AG04450 (cell line): ENCODE data around the gene UAP1L1. TPM values are rescaled to one million over a fixed set of nuclear protein-coding genes. Genes with fewer than 3 reads are reported as not detected.

ENCODE experiments used
- CTCF ChIA-PET: fragments of 300-600, 350-600 bp; formaldehyde crosslinking; extraction: SDS; loops from one replicate; lab custom pipeline; 2022; ENCODE audit warnings: antibody characterized with exemption, inconsistent platforms; lab: Charles Lee
- POLR2A ChIA-PET: fragments of 350-600 bp; formaldehyde crosslinking; extraction: SDS; loops from one replicate; lab custom pipeline; 2021; ENCODE audit warnings: antibody characterized with exemption, inconsistent platforms; lab: Yijun Ruan, JAX
- DNase-seq: peaks from one replicate; pipeline ENCODE4 v3.0.0-alpha.2; 2011; ENCODE audit warnings: low read depth, low spot score
- H3K27ac ChIP-seq: one replicate; pipeline ENCODE4 v1.5.1; 2012; ENCODE audit warnings: low read depth, low read length, control low read depth
- H3K27me3 ChIP-seq: one replicate; pipeline ENCODE4 v1.6.0; 2012; ENCODE audit warnings: low read length; ENCODE audit not compliant: control insufficient read depth, insufficient read depth
- H3K4me3 ChIP-seq: 2 replicates; pipeline ENCODE4 v1.5.1; 2011; ENCODE audit warnings: mild to moderate bottlenecking, low read depth, low read length, control low read depth
- H3K9me3 ChIP-seq: 2 replicates; pipeline ENCODE4 v1.5.1; 2012; ENCODE audit warnings: low read length; ENCODE audit not compliant: control insufficient read depth, insufficient read depth
- polyA plus RNA-seq: library from polyadenylated mRNA; depleted of rRNA; stranded (reverse); fragments of >200 nt; gene quantifications from 2 replicates; pipeline ENCODE4 v1.2.3, GENCODE V29; 2011
- TF ChIP-seq, protein P1 (sequence below): IDR thresholded peaks from 2 replicates; pipeline ENCODE4 v1.5.1; 2011; ENCODE audit warnings: low read depth, low read length, control low read depth, inconsistent platforms

The UAP1L1 gene
- polyA plus RNA-seq, 1 experiment: 5.1 TPM

DNA sequence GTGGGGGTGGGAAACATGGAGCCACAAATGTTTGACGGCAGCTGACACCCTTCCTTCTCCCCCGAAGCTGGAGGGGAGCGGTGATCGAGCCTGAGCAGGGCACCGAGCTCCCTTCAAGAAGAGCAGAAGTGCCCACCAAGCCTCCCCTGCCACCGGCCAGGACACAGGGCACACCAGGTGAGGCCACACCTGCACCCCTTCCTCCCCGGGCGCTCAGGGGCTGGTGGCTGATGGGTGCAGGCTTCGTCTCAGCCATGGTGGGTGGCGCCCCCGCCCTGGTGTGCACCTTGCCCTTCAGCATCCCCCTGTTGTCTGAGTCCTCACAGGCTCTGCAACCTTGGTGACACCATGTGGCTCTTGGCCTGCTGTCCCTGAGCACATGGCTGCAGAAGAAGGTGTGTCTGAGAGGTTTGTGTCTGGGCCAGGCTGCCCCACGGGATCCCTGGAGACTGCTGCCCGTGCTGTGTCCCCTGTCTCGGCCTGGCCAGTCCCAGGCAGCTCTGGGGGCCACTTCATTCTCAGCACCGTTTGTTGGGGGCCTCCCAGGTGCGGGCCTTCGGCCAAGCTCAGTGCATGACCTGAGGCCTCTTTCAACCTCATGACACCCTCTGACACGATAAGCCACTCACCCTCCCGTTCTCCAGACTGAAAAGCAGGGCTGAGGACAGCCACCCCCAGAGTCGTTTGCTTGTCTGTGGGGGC lies 20.6 kb downstream of the UAP1L1 start:
- POLR2A ChIA-PET: no interaction called here
- CTCF ChIA-PET: no interaction called here
- no peak for DNase-seq
- Histone ChIP-seq H3K4me3 (no peak overlapping the region), H3K27ac (no peak overlapping the region), H3K27me3 (no peaks in the 10 kb centered on the region), H3K9me3 (peaks cover 17% of the 10 kb centered on the region)
- TF ChIP-seq, protein P1, sequence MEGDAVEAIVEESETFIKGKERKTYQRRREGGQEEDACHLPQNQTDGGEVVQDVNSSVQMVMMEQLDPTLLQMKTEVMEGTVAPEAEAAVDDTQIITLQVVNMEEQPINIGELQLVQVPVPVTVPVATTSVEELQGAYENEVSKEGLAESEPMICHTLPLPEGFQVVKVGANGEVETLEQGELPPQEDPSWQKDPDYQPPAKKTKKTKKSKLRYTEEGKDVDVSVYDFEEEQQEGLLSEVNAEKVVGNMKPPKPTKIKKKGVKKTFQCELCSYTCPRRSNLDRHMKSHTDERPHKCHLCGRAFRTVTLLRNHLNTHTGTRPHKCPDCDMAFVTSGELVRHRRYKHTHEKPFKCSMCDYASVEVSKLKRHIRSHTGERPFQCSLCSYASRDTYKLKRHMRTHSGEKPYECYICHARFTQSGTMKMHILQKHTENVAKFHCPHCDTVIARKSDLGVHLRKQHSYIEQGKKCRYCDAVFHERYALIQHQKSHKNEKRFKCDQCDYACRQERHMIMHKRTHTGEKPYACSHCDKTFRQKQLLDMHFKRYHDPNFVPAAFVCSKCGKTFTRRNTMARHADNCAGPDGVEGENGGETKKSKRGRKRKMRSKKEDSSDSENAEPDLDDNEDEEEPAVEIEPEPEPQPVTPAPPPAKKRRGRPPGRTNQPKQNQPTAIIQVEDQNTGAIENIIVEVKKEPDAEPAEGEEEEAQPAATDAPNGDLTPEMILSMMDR: no peak

DNA sequence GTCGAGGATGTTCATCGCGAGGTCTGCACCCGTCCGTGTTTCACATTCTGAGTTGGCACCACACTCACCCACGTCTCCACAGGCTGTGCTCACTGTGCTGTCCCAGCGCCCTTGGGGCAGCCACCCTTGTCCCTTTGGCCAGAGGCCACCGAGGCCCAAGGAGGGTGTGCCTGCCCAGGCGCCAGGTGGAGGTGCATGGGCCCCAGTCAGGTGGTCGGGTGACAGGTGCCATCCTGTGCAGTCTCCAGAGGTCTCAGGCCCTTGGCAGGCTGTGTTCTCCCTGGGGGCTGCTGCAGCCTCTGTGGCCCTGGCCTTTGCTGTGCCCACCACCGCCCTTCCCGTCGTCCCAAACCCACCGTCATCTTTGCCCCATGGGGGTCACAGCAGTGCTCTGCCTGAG lies 21.9 kb downstream of the UAP1L1 start:
- Histone ChIP-seq H3K9me3 (peaks cover 23% of the 10 kb centered on the region), H3K4me3 (no peak overlapping the region), H3K27ac (no peak overlapping the region), H3K27me3 (no peaks in the 10 kb centered on the region)
- TF ChIP-seq, protein P1: no peak
- CTCF ChIA-PET: no interaction called here
- no peak for DNase-seq
- POLR2A ChIA-PET: no interaction called here

DNA sequence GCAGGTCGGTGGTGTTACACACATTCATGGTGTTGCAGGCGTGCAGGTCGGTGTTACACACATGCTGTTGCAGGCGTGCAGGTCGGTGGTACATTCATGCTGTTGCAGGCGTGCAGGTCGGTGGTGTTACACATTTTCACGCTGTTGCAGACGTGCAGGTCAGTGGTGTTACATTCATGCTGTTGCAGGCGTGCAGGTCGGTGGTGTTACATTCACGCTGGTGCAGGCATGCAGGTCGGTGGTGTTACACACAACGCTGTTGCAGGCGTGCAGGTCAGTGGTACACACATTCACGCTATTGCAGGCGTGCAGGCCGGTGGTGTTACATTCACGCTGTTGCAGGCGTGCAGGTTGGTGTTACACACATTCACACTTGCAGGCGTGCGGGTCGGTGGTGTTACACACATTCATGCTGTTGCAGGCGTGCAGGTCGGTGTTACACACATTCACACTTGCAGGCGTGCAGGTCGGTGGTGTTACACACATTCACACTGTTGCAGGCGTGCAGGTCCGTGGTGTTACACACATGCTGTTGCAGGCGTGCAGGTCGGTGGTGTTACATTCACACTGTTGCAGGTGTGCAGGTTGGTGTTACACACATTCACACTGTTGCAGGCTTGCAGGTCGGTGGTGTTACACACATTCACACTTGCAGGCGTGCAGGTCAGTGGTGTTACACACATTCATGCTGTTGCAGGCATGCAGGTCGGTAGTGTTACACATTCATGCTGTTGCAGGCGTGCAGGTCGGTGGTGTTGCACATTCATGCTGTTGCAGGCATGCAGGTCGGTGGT lies 26.1 kb downstream of the UAP1L1 start:
- TF ChIP-seq, protein P1: no peak
- DNase-seq: no peak
- CTCF ChIA-PET: no interaction called here

DNA sequence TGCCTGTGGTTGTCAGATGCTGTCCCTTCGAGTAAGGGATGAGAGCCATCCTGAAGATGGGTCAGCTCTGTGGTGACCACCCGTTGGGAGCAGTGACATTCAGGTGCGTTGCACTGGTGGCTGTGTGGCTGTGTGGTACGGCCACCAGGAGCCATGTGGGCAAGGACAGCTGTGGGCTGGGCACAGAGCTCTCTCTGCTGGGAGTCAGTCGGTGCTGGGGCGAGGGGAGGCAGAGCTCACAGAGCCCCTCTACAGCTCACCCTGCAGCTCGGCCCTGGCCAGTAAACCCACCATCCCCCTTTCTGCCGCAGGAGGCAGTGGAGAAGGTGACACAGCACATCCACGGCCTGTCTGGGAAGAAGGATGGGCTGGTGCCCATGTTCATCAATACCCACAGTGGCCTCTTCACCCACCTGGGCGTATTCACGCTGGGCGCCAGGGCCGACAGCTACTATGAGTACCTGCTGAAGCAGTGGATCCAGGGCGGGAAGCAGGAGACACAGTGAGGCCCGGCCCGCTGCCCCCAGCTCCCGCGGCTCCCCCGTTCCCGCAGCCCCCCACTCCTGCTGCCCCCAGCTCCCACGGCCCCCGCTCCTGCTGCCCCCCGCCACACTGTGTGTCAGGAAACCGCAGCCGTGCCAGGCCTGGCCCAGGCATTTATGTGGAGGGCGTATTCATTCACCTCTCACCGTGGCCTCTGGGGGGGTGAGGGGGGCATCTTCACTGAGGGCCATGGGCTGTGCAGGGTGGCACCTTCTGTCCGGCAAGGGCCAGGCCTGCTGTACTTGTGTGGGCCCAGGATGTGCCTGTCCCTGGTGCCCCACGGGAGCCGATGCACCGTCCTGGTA lies 28.7 kb downstream of the UAP1L1 start:
- Histone ChIP-seq H3K27me3 (no peaks in the 10 kb centered on the region), H3K27ac (no peak overlapping the region), H3K9me3 (peaks cover 23% of the 10 kb centered on the region), H3K4me3 (no peak overlapping the region)
- ChIA-PET POLR2A (no interaction called here), CTCF (no interaction called here)
- DNase-seq: no peak
- TF ChIP-seq, protein P1: no peak

More for the DNA sequence above, 26.1 kb downstream of the UAP1L1 start:
- H3K27me3 ChIP-seq: no peaks in the 10 kb centered on the region
- H3K4me3 ChIP-seq: no peak overlapping the region
- peaks cover 23% of the 10 kb centered on the region for H3K9me3 ChIP-seq
- H3K27ac ChIP-seq: no peak overlapping the region
- POLR2A ChIA-PET: interaction anchor here (0.8 kb wide), 1 partner anchor 86 kb away, joined by 4 read pairs; the partner anchor contains the start of gene SSNA1
